SK-N-SH (cell line): ENCODE measurements around the gene REXO1. TPM values are rescaled to one million over a fixed set of nuclear protein-coding genes. Genes with fewer than 3 reads are reported as not detected.

Source experiments
- CTCF ChIA-PET: fragments of 300-600, 350-600 bp; formaldehyde crosslinking; extraction: SDS; loops from one replicate; lab custom pipeline; 2021; lab: Yijun Ruan, JAX
- POLR2A ChIA-PET: fragments of 350-600 bp; sonication (Branson Sonifier 250); formaldehyde crosslinking; extraction: SDS; loops from one replicate; lab custom pipeline; 2020; ENCODE audit warnings: antibody characterized with exemption, inconsistent platforms; lab: Yijun Ruan, JAX
- DNase-seq: peaks from one replicate; pipeline ENCODE4 v3.0.0; 2012
- H2AFZ ChIP-seq: fragments of 200-600 bp; sonication (generic); 2 replicates; pipeline ENCODE4 v1.8.1; 2016; ENCODE audit warnings: antibody characterized with exemption, mild to moderate bottlenecking, low read depth
- H3F3A ChIP-seq: fragments of 200-600 bp; sonication (generic); replicated peaks from 2 replicates; pipeline ENCODE3; 2016; ENCODE audit warnings: antibody characterized with exemption, mild to moderate bottlenecking; ENCODE audit not compliant: insufficient read depth
- H3K27ac ChIP-seq, 2 experiments: fragments of 200-500 bp in 1 of 2; fragments of 200-600 bp in 1 of 2; sonication (Bioruptor generic) in 1 of 2; sonication (generic), shearing (Covaris generic) in 1 of 2; 2 replicates each; pipeline versions ENCODE4 v1.5.1 to v1.6.1; 2014 to 2016; ENCODE audit warnings: low read depth in 2 of 2, inconsistent platforms in 1 of 2, low read length in 1 of 2, mild to moderate bottlenecking in 1 of 2, mixed read lengths in 1 of 2
- H3K27me3 ChIP-seq: fragments of 200-600 bp; sonication (generic), shearing (Covaris generic); 2 replicates; pipeline ENCODE4 v1.6.1; 2016; ENCODE audit warnings: mixed run types; ENCODE audit not compliant: insufficient read depth
- H3K36me3 ChIP-seq, 2 experiments: fragments of 200-500 bp in 1 of 2; fragments of 200-600 bp in 1 of 2; sonication (Bioruptor generic) in 1 of 2; sonication (generic) in 1 of 2; replicated peaks in 1 of 2; 2 replicates each; pipeline versions ENCODE3 to v1.5.1; 2014 to 2016; ENCODE audit warnings: low read length in 1 of 2, mild to moderate bottlenecking in 1 of 2; ENCODE audit not compliant: insufficient read depth in 2 of 2, control insufficient read depth in 1 of 2
- H3K4me1 ChIP-seq, 2 experiments: fragments of 200-500 bp in 1 of 2; fragments of 200-600 bp in 1 of 2; sonication (Bioruptor generic) in 1 of 2; sonication (generic), shearing (Covaris generic) in 1 of 2; 2 replicates each; pipeline versions ENCODE4 v1.5.1 to v1.6.1; 2014 to 2016; ENCODE audit warnings: low read depth in 1 of 2, low read length in 1 of 2, mixed run types in 1 of 2; ENCODE audit not compliant: insufficient read depth in 2 of 2, control insufficient read depth in 1 of 2
- H3K4me2 ChIP-seq: fragments of 200-600 bp; sonication (generic), shearing (Covaris generic); 2 replicates; pipeline ENCODE4 v1.6.1; 2017; ENCODE audit warnings: mixed run types
- H3K4me3 ChIP-seq, 2 experiments: fragments of 200-500 bp in 1 of 2; fragments of 200-600 bp in 1 of 2; sonication (Bioruptor generic) in 1 of 2; sonication (generic), shearing (Covaris generic) in 1 of 2; 2 replicates each; pipeline versions ENCODE4 v1.5.1 to v1.8.1; 2014 to 2016; ENCODE audit warnings: low read depth in 2 of 2, inconsistent platforms in 1 of 2, low read length in 1 of 2, mild to moderate bottlenecking in 1 of 2, mixed read lengths in 1 of 2, moderate library complexity in 1 of 2
- H3K79me2 ChIP-seq: fragments of 200-600 bp; sonication (generic); 2 replicates; pipeline ENCODE4 v1.8.1; 2017; ENCODE audit warnings: mild to moderate bottlenecking; ENCODE audit not compliant: insufficient read depth
- H3K9ac ChIP-seq: fragments of 200-600 bp; sonication (generic); 2 replicates; pipeline ENCODE4 v1.6.1; 2017; ENCODE audit warnings: mixed run types
- H3K9me2 ChIP-seq: fragments of 200-600 bp; sonication (generic); 2 replicates; pipeline ENCODE4 v1.6.1; 2017; ENCODE audit warnings: mixed run types
- H3K9me3 ChIP-seq: fragments of 200-600 bp; sonication (generic); 2 replicates; pipeline ENCODE4 v1.6.1; 2017; ENCODE audit warnings: mixed run types, mild to moderate bottlenecking, moderate library complexity
- H4K20me1 ChIP-seq: fragments of 200-600 bp; sonication (generic); 2 replicates; pipeline ENCODE4 v1.6.1; 2017; ENCODE audit warnings: mild to moderate bottlenecking, mixed run types; ENCODE audit not compliant: insufficient read depth
- CHD2 ChIP-seq: fragments of 150-350 bp; IDR thresholded peaks from 2 replicates; pipeline ENCODE4 v1.6.1; 2018; ENCODE audit warnings: low read length; ENCODE audit not compliant: partially characterized antibody
- ELF1 ChIP-seq: IDR thresholded peaks from 2 replicates; pipeline ENCODE4 v1.4.0; 2012
- EP300 ChIP-seq, 2 experiments: IDR thresholded peaks; 2 replicates each; pipeline versions ENCODE4 v1.4.0 to v1.6.1; 2012; ENCODE audit warnings: borderline replicate concordance in 1 of 2, low read depth in 1 of 2, low read length in 1 of 2
- FOXJ3 ChIP-seq: sonication (generic); formaldehyde crosslinking; IDR thresholded peaks from 2 replicates; pipeline ENCODE4 v1.5.1; 2020; ENCODE audit warnings: mild to moderate bottlenecking, missing genetic modification reagents
- FOXM1 ChIP-seq: IDR thresholded peaks from 2 replicates; pipeline ENCODE4 v1.4.0; 2012; ENCODE audit warnings: low read depth, mild to moderate bottlenecking
- GATA2 ChIP-seq: sonication (generic); formaldehyde crosslinking; IDR thresholded peaks from 2 replicates; pipeline ENCODE4 v1.5.0; 2020; ENCODE audit warnings: mild to moderate bottlenecking, missing genetic modification reagents
- JUND ChIP-seq: IDR thresholded peaks from 2 replicates; pipeline ENCODE4 v1.4.0; 2012
- MAX ChIP-seq: IDR thresholded peaks from 2 replicates; pipeline ENCODE4 v1.4.0; 2012; ENCODE audit warnings: low read depth
- MEF2A ChIP-seq: IDR thresholded peaks from 2 replicates; pipeline ENCODE4 v1.4.0; 2012; ENCODE audit warnings: low read depth, borderline replicate concordance
- NFIC ChIP-seq: IDR thresholded peaks from 2 replicates; pipeline ENCODE4 v1.4.0; 2012; ENCODE audit warnings: borderline replicate concordance
- NRF1 ChIP-seq: IDR thresholded peaks from 2 replicates; pipeline ENCODE4 v1.6.1; 2012; ENCODE audit warnings: low read depth, mild to moderate bottlenecking, low read length
- RFX5 ChIP-seq: IDR thresholded peaks from 2 replicates; pipeline ENCODE4 v1.6.1; 2012; ENCODE audit warnings: mild to moderate bottlenecking, improper control_type of control experiment, low read length
- SIN3A ChIP-seq: IDR thresholded peaks from 2 replicates; pipeline ENCODE4 v1.6.1; 2012; ENCODE audit warnings: low read depth, mild to moderate bottlenecking, low read length, moderate library complexity, borderline replicate concordance
- SMC3 ChIP-seq: IDR thresholded peaks from 2 replicates; pipeline ENCODE4 v1.6.1; 2012; ENCODE audit warnings: low read depth, low read length, improper control_type of control experiment
- TAF1 ChIP-seq: IDR thresholded peaks from 2 replicates; pipeline ENCODE4 v1.6.1; 2012; ENCODE audit warnings: low read depth, mild to moderate bottlenecking, low read length, moderate library complexity, borderline replicate concordance
- USF2 ChIP-seq: fragments of 150-350 bp; IDR thresholded peaks from 2 replicates; pipeline ENCODE4 v1.6.1; 2017; ENCODE audit warnings: antibody characterized with exemption, low read length, low read depth, borderline replicate concordance
- YY1 ChIP-seq: IDR thresholded peaks from 2 replicates; pipeline ENCODE4 v1.4.0; 2012; ENCODE audit warnings: low read depth, mild to moderate bottlenecking
- WGBS: methylation state at CpG from one replicate; pipeline ENCODE4 v1.1.6; 2017; ENCODE audit warnings: low lambda C conversion rate; 5-methylcytosine and 5-hydroxymethylcytosine counted together
- polyA plus RNA-seq, 3 experiments: library from polyadenylated mRNA; depleted of rRNA; stranded (reverse); fragments of >200 nt; gene quantifications; 2 replicates each; pipeline ENCODE4 v1.2.3, GENCODE V29; 2012
- TF ChIP-seq, protein P1 (sequence below): IDR thresholded peaks from 2 replicates; pipeline ENCODE4; 2012
- TF ChIP-seq, protein P2 (sequence below): fragments of 200-600 bp; sonication (generic); IDR thresholded peaks from 2 replicates; pipeline ENCODE4 v1.6.1; 2017; ENCODE audit warnings: antibody characterized with exemption, mild to moderate bottlenecking, moderate library complexity

REXO1 gene
- polyA plus RNA-seq, 1 of the 3 experiments (the other 2 are of a cell fraction) = 18.8 TPM

DNA sequence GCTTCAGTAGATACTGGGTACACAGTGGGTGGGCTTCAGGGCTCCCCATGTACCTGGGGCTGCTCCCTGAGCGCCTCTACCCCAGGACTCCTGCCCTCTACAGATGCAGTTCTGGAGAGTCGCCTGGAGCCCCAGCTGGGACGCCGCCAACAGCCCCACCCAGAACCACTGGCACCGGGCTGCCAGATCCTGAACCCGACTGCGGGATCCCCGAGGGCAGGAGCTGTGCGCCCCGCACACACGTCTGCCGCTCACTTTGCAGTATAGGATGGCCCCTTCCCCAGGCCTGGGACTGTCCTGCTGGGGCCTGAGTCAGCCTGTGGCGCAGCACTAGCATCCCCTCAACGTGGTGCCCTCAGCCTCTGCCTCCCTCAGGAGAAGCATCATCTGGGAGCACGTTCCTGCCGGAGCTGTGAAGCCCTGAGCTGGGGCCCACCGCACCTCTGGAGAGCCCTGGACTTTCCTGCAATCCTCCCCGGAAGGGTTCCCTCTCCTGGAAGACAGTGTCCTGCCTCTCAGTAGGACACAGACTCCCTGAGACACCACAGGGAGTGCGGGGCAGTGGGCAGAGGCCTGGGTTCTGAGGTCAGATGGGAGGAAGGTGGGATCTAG is 3.7 kb downstream of the REXO1 start:
- peaks cover 90% of the 10 kb centered on the region for H3K79me2 ChIP-seq
- H3K9ac ChIP-seq = no peak overlapping the region
- no peak overlapping the region for H3K4me2 ChIP-seq
- peaks cover 5 to 7% of the 10 kb centered on the region in 2 experiments for H3K36me3 ChIP-seq
- H3K27me3 ChIP-seq = no peaks in the 10 kb centered on the region
- no peaks in the 10 kb centered on the region for H3K9me2 ChIP-seq
- POLR2A ChIA-PET = no interaction called here
- CTCF ChIA-PET = interaction anchor here (0.6 to 15.0 kb wide), 3 partner anchors 7 to 17 kb away, joined by 3 to 188 read pairs (median 42); no protein-coding TSS in a partner anchor
- TF ChIP-seq NFIC (no peak), MEF2A (no peak), RFX5 (no peak), JUND (no peak), SIN3A (no peak), FOXJ3 (no peak), SMC3 (no peak), USF2 (no peak), MAX (no peak), ELF1 (no peak), CHD2 (no peak), FOXM1 (no peak), EP300 (IDR thresholded peaks at IDR 0.05; ENCODE audit: borderline replicate concordance in 1 of 2, low read depth in 1 of 2, low read length in 1 of 2) (no peak), GATA2 (CRISPR knock-in tag) (no peak), YY1 (no peak), NRF1 (no peak), TAF1 (no peak)
- TF ChIP-seq, protein P1, sequence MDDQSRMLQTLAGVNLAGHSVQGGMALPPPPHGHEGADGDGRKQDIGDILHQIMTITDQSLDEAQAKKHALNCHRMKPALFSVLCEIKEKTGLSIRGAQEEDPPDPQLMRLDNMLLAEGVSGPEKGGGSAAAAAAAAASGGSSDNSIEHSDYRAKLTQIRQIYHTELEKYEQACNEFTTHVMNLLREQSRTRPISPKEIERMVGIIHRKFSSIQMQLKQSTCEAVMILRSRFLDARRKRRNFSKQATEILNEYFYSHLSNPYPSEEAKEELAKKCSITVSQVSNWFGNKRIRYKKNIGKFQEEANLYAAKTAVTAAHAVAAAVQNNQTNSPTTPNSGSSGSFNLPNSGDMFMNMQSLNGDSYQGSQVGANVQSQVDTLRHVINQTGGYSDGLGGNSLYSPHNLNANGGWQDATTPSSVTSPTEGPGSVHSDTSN = no peak
- TF ChIP-seq, protein P2, sequence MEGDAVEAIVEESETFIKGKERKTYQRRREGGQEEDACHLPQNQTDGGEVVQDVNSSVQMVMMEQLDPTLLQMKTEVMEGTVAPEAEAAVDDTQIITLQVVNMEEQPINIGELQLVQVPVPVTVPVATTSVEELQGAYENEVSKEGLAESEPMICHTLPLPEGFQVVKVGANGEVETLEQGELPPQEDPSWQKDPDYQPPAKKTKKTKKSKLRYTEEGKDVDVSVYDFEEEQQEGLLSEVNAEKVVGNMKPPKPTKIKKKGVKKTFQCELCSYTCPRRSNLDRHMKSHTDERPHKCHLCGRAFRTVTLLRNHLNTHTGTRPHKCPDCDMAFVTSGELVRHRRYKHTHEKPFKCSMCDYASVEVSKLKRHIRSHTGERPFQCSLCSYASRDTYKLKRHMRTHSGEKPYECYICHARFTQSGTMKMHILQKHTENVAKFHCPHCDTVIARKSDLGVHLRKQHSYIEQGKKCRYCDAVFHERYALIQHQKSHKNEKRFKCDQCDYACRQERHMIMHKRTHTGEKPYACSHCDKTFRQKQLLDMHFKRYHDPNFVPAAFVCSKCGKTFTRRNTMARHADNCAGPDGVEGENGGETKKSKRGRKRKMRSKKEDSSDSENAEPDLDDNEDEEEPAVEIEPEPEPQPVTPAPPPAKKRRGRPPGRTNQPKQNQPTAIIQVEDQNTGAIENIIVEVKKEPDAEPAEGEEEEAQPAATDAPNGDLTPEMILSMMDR = no peak
- H3F3A ChIP-seq = peaks cover 10% of the 10 kb centered on the region
- no peak overlapping the region for H2AFZ ChIP-seq
- 95% methylated on average over 4 of the region's 19 CpGs for WGBS
- no peaks in the 10 kb centered on the region for H3K9me3 ChIP-seq
- peaks cover 87% of the 10 kb centered on the region for H4K20me1 ChIP-seq
- no peak overlapping the region for H3K4me3 ChIP-seq
- no peak overlapping the region for H3K27ac ChIP-seq
- peaks cover 7 to 18% of the 10 kb centered on the region in 2 experiments; a peak in 1 of 4 replicates for H3K4me1 ChIP-seq
- no peak for DNase-seq
